ENCODE measurements around the gene MAP7D3. TPM values are rescaled to one million over a fixed set of nuclear protein-coding genes. Genes with fewer than 3 reads are reported as not detected.
"Not testable (repeated sequence)": the region's sequence is repeated elsewhere in the genome, so short reads cannot be mapped to it uniquely, and the experiment has no call there.

The MAP7D3 gene, protein sequence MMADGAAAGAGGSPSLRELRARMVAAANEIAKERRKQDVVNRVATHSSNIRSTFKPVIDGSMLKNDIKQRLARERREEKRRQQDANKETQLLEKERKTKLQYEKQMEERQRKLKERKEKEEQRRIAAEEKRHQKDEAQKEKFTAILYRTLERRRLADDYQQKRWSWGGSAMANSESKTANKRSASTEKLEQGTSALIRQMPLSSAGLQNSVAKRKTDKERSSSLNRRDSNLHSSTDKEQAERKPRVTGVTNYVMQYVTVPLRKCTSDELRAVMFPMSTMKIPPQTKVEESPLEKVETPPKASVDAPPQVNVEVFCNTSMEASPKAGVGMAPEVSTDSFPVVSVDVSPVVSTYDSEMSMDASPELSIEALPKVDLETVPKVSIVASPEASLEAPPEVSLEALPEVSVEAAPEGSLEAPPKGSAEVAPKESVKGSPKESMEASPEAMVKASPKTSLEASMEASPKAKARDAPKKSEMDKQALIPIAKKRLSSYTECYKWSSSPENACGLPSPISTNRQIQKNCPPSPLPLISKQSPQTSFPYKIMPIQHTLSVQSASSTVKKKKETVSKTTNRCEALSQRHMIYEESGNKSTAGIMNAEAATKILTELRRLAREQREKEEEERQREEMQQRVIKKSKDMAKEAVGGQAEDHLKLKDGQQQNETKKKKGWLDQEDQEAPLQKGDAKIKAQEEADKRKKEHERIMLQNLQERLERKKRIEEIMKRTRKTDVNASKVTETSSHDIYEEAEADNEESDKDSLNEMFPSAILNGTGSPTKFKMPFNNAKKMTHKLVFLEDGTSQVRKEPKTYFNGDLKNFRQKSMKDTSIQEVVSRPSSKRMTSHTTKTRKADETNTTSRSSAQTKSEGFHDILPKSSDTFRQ
- 84.7 and 87.4 TPM in 2 replicates for total RNA-seq
- long read RNA-seq, full-length matches to known transcripts = 7 of 233 reads
- long read RNA-seq, partial matches to known transcripts = 197 of 233 reads
- long read RNA-seq, other reads (novel, unspliced or antisense) = 29 of 233 reads

DNA sequence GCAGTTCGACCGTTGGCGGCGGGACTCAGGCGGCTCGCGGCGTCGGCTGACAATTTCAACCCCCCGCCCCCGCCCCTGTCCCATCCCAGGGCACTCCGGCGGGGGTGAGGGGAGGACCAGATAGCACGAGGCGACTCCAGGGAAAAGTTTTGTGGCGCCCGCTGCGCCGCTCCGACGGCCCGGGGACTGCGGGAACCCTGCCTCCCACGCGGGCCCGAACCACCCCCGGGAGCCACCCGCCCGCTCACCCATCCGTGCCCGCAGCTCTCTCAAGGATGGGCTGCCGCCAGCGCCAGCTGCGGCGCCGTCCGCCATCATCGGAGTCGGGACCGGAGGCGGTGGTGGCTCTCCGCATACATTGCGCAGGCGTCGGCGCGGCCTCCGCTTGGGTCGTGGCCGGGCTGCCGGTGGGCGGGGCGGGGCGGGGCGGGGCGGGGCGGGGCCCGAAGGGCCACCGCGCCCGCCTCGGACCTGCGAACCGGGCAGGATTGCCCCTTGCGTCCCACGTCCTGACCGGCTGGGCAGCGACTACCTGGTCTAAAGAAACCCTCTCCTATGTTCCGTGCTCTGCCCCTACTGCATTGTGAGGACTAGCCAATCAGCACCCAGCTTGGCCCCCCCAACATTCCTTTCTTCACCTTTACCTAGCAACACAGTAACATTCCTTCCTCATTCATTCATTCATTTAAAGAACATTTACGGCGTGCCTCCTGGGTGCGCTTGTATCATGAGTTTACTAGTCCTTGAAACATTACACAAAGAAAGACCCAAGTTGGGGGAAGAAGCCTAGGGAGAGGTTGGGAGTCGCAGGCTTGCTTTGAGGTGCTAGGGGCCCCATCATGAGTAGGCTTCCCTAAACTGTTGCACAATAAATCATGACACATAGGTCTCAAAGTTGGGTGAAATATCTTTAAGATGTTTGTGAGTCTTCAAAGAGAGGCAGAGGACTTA lies at the start of gene MAP7D3:
Gene MAP7D3, minus strand, starts transcription at position 360 of the 951 bp plus-strand sequence. Its CDS starts 42 bp downstream, at position 318.
- DNase-seq (ENCODE audit: extremely low spot score, unreplicated experiment) = peak; percentile 87
- peak within 1 kb of the TSS; percentile 72 for H3K27ac Mint-ChIP-seq (ENCODE audit: unreplicated experiment)
- H3K9me3 Mint-ChIP-seq (ENCODE audit: unreplicated experiment) = no peaks in the 10 kb centered on the region
- H3K36me3 Mint-ChIP-seq (ENCODE audit: unreplicated experiment) = no peaks in the 10 kb centered on the region
- no peaks in the 10 kb centered on the region for H3K27me3 Mint-ChIP-seq (ENCODE audit: unreplicated experiment)
- peaks cover 50% of the 10 kb centered on the region for H3K4me1 Mint-ChIP-seq (ENCODE audit: unreplicated experiment)
- H3K4me3 Mint-ChIP-seq (ENCODE audit: unreplicated experiment) = peak within 1 kb of the TSS; percentile 77
- TF ChIP-seq, protein P1, sequence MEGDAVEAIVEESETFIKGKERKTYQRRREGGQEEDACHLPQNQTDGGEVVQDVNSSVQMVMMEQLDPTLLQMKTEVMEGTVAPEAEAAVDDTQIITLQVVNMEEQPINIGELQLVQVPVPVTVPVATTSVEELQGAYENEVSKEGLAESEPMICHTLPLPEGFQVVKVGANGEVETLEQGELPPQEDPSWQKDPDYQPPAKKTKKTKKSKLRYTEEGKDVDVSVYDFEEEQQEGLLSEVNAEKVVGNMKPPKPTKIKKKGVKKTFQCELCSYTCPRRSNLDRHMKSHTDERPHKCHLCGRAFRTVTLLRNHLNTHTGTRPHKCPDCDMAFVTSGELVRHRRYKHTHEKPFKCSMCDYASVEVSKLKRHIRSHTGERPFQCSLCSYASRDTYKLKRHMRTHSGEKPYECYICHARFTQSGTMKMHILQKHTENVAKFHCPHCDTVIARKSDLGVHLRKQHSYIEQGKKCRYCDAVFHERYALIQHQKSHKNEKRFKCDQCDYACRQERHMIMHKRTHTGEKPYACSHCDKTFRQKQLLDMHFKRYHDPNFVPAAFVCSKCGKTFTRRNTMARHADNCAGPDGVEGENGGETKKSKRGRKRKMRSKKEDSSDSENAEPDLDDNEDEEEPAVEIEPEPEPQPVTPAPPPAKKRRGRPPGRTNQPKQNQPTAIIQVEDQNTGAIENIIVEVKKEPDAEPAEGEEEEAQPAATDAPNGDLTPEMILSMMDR (IDR thresholded peaks at IDR 0.05) = no peak

DNA sequence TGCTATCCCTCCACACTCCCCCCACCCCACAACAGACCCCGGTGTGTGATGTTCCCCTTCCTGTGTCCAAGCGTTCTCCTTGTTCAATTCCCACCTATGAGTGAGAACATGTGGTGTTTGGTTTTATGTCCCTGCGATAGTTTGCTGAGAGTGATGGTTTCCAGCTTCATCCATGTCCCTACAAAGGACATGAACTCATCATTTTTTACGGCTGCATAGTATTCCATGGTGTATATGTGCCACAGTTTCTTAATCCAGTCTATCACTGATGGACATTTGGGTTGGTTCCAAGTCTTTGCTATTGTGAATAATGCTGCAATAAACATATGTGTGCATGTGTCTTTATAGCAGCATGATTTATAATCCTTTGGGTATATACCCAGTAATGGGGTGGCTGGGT lies 49.5 kb upstream of the MAP7D3 start, which contains the start of gene ADGRG4:
Gene ADGRG4, plus strand, starts transcription at position 243 of the 400 bp plus-strand sequence. CDS start 7,815 bp downstream, outside the sequence.
- not testable (repeated sequence) for H3K4me3 Mint-ChIP-seq (ENCODE audit: unreplicated experiment); H3K27ac Mint-ChIP-seq (ENCODE audit: unreplicated experiment); H3K36me3 Mint-ChIP-seq (ENCODE audit: unreplicated experiment); H3K9me3 Mint-ChIP-seq (ENCODE audit: unreplicated experiment); DNase-seq (ENCODE audit: extremely low spot score, unreplicated experiment); H3K4me1 Mint-ChIP-seq (ENCODE audit: unreplicated experiment)
- H3K27me3 Mint-ChIP-seq (ENCODE audit: unreplicated experiment) = peaks cover 16% of the 10 kb centered on the region

DNA sequence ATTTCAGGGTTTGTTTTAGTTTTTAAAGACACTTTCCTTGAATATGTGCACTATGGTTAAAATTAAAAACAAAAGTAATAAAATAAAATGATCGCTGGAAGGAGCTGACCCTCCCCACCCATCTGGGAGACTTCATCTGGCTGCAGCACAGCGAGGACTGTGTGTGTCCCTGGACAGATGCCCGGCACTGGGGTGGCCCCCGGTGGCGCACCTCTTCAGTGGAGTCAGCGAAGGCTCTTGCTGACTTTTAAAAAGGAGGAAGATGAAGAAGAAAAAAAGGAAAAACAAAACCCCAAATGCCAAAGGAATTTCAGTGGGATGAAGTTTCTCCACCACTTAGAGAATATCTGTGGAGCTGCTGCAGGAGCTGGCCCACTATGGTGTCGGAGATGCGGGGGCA lies 44.2 kb upstream of the MAP7D3 start:
- peaks cover 7% of the 10 kb centered on the region for H3K9me3 Mint-ChIP-seq (ENCODE audit: unreplicated experiment)
- no peak overlapping the region for H3K4me3 Mint-ChIP-seq (ENCODE audit: unreplicated experiment)
- H3K27me3 Mint-ChIP-seq (ENCODE audit: unreplicated experiment) = peaks cover 14% of the 10 kb centered on the region
- H3K4me1 Mint-ChIP-seq (ENCODE audit: unreplicated experiment) = no peaks in the 10 kb centered on the region
- TF ChIP-seq, protein P1 (IDR thresholded peaks at IDR 0.05) = no peak
- no peak for DNase-seq (ENCODE audit: extremely low spot score, unreplicated experiment)
- H3K36me3 Mint-ChIP-seq (ENCODE audit: unreplicated experiment) = no peaks in the 10 kb centered on the region
- H3K27ac Mint-ChIP-seq (ENCODE audit: unreplicated experiment) = no peak overlapping the region

DNA sequence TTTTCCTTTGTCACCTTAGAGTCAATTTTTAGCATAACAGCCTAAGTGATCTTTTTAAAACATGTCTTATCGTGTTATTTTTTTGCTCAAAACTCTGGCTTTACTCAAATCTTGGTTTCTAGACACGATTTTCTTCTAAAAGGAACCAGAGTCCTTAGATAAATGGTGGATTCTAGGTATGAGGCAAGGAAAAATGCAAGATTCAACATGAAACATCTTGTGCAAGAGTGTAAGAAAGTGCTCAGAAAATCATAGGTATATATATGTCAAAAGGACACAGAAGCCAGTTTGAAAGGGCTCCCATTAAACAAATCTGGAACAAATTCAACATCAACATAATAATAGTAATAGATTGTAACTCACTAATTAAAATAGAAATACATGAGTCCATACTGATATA lies 41.5 kb upstream of the MAP7D3 start:
- no peak overlapping the region for H3K27ac Mint-ChIP-seq (ENCODE audit: unreplicated experiment)
- TF ChIP-seq, protein P1 (IDR thresholded peaks at IDR 0.05) = no peak
- no peak for DNase-seq (ENCODE audit: extremely low spot score, unreplicated experiment)
- H3K4me3 Mint-ChIP-seq (ENCODE audit: unreplicated experiment) = no peak overlapping the region
- H3K36me3 Mint-ChIP-seq (ENCODE audit: unreplicated experiment) = no peaks in the 10 kb centered on the region
- peaks cover 17% of the 10 kb centered on the region for H3K27me3 Mint-ChIP-seq (ENCODE audit: unreplicated experiment)
- H3K9me3 Mint-ChIP-seq (ENCODE audit: unreplicated experiment) = peaks cover 3% of the 10 kb centered on the region
- no peaks in the 10 kb centered on the region for H3K4me1 Mint-ChIP-seq (ENCODE audit: unreplicated experiment)

DNA sequence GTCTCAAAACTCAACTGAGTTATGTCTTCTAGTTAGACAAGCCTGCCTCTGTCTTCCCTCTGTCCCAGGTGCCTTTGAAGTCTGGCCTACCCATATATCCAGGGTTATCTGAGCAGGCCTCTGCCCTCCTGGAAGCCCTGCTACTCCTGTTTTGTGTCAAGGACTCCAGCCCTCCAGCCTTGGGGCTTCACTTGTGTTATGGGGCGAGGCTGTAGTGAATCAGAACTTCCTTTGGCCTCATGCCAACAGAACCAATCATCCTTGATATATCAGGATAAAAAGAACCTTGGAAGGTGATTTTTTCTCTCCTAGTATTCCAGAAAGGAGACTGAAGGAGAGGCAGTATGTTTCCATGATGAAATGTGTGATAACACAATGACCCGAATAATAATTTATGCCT lies 40.6 kb upstream of the MAP7D3 start:
- H3K36me3 Mint-ChIP-seq (ENCODE audit: unreplicated experiment) = no peaks in the 10 kb centered on the region
- DNase-seq (ENCODE audit: extremely low spot score, unreplicated experiment) = no peak
- H3K27me3 Mint-ChIP-seq (ENCODE audit: unreplicated experiment) = peaks cover 20% of the 10 kb centered on the region
- no peak overlapping the region for H3K4me3 Mint-ChIP-seq (ENCODE audit: unreplicated experiment)
- no peaks in the 10 kb centered on the region for H3K4me1 Mint-ChIP-seq (ENCODE audit: unreplicated experiment)
- TF ChIP-seq, protein P1 (IDR thresholded peaks at IDR 0.05) = no peak
- peaks cover 3% of the 10 kb centered on the region for H3K9me3 Mint-ChIP-seq (ENCODE audit: unreplicated experiment)
- no peak overlapping the region for H3K27ac Mint-ChIP-seq (ENCODE audit: unreplicated experiment)

DNA sequence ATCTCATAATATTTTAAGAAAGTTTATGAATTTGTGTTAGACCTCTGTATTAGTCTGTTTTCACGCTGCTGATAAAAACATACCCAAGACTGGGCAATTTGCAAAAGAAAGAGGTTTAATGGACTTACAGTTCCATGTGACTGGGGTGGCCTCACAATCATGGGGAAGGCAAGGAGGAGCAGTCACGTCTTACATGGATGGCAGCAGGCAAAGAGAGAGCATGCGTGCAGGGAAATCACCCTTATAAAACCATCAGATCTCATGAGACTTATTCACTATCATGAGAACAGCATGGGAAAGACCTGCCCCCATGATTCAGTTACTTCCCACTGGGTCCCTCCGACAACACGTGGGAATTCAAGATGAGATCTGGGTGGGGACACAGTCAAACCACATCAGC lies 35.2 kb upstream of the MAP7D3 start:
- not testable (repeated sequence) for H3K27ac Mint-ChIP-seq (ENCODE audit: unreplicated experiment); H3K36me3 Mint-ChIP-seq (ENCODE audit: unreplicated experiment); H3K4me1 Mint-ChIP-seq (ENCODE audit: unreplicated experiment); H3K9me3 Mint-ChIP-seq (ENCODE audit: unreplicated experiment); DNase-seq (ENCODE audit: extremely low spot score, unreplicated experiment); H3K4me3 Mint-ChIP-seq (ENCODE audit: unreplicated experiment)
- H3K27me3 Mint-ChIP-seq (ENCODE audit: unreplicated experiment) = peaks cover 11% of the 10 kb centered on the region

Measured in osteocyte (in vitro differentiated cells).